Endometrial microvascular endothelial cells (primary cell): ENCODE results near the gene BORCS6. TPM values are rescaled to one million over a fixed set of nuclear protein-coding genes. Genes with fewer than 3 reads are reported as not detected.

Experiments
- in situ Hi-C: cut with HindIII; loops from 2 replicates; pipeline ENCODE4 v1.10.0; 2017; ENCODE audit warnings: low sequenced_read_pairs, low pct_unique_long_range_greater_than_20kb; ENCODE audit errors: inconsistent ontology term
- total RNA-seq: library from RNA; depleted of rRNA; stranded (reverse); fragments of >200 nt; gene quantifications from one replicate; pipeline ENCODE4 v1.2.3, GENCODE V29; 2015; ENCODE audit errors: inconsistent ontology term

Gene BORCS6
- total RNA-seq, 1 donor from 2014 or later = 13.3 TPM

DNA sequence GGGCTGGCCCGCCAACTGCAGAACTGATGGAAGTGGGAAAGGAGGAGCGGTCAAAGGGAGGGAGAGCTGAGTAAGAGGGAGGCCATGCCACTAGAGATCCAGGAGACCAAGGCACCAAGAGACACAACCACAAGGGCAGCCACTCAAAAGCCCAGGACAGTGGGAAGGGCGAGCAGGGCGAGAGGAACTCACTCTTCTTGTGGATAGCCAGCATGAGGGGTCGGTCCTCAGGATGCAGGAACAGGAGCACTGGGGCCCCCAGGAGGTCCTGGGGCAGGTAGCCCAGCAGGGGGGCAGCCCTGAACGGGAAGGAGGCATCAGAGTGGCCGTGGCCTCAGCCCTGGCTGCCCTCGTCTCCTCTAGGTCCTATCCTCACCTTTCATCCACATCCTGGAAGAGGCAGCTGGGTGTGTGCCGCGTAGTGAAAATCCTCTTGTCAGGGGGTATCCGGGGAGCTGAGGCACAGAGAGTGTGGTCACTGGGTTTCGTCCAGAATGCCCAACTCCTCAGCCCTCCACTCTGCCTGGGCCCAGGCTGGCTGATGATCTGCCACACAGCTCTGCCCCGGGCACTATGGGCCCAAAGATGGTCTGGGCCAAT is 42.1 kb downstream of the BORCS6 start:
- in situ Hi-C loops = no loop called here

DNA sequence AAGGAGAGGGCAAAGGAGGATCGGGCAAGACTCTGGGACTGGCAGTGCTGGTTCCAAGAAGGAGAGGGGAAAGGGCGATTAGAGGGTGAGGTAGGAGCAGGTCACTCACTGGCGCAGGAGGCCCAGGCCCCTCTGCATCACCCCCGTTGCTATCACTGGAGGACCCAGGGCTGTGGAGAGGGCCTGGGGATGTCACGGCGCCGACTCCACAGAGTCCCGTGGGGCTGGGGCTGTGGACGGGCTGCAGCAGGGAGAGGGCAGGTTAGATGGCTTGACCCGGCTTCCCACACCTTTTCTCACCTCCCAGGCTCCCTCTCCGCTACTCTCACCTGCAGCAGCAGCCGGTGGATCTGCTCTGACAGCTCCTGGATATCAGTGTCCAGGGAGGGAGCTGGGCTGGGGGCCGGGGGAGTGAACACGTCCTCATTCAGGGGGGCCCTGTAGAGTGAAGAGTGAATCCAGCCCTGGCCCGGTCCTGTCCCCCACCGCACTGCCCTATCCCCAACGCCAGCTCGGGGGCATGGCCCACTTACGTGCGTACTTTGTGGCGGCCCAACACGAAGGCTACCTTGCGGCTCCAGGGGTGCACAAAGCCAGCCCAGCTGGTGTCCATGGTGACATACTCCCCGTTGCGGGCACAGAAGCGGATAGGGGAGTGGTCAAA is 42.7 kb downstream of the BORCS6 start:
- in situ Hi-C loops = no loop called here

DNA sequence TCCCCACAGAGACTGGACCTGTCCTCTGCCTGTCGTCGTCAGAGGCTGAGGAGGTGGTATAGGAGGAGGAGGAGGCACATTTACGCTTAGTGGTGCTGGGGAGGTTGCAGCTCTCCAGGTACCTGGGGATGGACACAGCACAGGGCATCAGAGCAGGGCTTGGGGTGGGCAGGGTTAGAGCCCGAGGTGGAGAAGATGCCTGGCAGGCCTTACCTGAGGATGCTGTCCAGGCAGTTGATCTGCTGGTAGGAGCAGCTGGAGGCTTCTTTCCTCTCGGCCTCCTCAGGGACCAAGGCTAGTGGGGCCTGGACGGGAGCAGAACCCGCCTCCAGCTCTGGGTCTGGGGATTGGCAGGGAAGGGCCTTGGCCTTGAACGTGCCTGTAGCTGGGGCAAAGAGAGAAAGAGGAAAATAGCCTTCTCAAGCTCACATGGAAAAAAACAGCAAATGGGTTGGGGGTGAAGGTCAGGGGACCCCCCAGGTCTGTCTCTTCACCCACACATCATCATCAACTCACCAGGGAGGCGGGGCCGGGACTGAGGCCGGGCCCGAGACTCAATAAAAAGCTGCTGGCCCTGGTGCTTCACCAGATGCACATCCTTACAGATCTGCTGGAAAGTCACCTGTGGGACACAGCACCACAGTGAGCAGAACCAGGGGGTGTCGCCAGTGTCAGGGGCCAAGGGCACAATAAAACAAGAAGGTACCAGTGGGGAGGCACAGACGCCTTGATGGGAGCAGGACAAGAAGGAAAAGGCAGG is 43.4 kb downstream of the BORCS6 start:
- in situ Hi-C loops = no loop called here

DNA sequence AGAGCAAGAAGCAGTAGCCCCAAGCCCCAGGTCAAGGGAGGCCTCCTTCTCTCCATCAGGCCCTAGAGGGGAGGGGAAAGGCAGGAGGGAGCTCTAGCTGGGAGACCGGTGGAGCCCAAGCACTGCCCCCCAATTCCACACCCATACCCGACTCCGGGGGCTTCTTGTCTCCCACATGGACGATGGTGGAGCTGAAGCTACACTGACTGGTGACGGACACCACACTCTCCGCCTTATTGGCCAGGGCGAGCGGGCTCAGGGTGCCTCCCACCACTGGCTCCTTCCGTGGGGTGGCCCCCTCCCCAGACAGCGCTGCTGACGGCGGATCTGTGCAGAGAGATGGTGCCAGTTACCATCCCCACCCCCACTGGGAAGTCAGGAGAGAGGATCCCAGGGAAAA is 44.2 kb downstream of the BORCS6 start:
- in situ Hi-C loops = no loop called here

DNA sequence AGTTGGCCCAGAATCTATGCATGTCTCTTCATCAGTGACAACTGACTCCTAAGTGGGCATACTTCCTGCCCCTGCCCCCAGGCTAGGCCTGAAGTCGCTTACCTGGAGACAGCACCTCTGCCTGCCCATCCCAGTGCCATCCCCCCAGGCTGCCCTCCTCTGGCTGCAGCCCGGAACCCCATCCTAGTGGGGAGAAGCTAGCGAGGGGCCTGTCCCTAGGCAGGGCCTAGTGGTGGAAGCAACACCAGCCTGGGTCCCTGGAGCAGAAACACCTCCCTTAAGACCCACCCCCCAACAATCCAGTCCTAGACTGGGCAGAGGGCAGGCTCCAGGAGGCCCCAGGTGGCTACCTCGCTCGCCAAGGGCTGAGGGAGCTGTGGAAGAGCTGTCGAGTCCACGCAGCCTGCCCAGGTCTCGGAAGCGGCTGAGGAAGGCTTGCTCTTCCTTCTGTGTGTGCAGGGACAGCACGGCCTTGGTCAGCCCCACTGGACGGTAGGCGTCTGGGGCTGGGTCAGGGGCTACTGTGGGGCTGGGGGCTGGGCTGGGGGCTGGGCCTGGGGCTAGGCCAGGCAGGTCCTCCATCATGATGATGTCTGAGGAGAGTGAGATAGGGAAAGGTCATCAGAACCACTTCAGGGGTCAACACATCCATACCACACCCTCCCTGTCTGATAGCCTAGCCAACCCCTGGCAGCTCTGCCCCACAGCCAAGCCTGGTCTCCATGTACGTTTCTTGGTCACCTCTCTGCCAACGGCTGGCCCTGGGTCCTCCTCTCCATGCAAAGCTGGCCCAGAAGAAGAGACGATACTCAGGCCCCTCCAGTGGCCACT is 45.4 kb downstream of the BORCS6 start:
- in situ Hi-C loops = no loop called here

DNA sequence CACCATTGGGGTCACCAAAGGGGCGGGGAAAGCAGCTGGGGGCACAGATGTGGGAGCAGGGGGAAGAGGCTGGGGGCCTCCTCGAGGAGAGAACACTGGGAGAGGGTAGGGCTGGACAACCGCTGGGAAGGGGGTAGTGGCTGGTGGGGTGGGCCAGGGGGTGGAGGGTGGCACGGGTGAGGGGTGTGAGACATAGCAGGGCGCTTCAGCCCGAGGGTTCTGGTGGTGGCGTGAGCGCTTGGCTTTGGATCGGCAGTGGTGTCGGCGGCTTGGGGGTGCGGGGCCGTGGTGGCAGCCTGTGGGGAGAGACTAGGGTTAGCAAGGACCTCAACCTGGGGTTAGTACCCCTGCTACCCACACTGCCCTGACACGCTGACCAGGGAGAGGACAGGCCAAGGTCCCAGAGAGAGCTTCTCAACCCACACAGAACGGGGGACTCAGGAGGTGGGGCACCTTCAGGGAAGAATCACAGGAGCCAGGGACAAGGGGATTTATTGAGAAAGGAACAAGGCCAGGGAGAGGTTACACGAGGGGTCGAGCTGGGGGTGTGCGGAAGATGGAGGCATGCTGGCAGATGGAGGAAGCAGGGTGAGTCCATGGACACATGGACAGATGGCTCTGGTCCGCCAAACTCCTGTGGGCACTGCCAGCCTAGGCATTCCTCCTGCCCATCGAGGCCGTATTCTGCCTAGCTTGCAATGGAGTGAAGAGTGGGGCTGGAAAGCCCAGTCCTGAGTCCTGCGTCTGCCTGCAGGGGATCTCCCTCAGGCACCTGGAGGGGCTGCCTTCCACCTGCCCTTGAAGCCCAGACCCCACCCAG is 46.2 kb downstream of the BORCS6 start:
- in situ Hi-C loops = no loop called here

DNA sequence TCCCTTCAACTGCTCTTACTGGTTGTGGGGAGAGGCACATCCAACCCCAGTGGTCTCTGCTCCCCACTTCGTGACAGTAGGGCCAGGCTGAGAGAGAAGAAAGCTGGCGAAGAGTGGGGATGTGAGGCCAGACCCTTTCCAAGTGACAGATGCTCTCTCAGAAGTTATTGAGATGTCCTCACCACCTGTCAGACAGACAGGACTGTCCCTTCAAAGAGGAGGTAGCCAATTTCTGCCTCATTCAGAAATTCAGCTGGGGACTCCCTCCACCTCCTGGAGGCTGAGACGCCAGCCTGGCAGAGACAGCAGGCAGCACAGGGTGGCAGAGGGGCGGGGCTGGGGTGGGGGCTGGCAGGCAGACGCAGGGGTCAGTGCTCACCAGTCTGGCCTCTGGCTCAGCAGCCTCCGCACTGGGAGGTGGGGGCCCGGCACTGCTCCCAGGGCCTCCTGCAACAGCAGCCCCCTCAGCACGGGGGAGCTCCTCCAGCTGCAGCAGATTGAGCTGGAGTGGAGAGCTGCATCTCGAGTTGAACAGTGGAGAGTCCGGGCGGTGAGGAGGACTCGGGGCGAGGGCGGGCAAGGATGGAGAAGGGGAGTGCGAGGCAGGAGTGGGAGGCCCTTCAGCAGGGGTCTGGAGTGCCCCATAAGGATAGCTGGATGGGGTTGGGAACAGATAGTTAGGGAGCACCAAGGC is 46.9 kb downstream of the BORCS6 start:
- in situ Hi-C loops = no loop called here

DNA sequence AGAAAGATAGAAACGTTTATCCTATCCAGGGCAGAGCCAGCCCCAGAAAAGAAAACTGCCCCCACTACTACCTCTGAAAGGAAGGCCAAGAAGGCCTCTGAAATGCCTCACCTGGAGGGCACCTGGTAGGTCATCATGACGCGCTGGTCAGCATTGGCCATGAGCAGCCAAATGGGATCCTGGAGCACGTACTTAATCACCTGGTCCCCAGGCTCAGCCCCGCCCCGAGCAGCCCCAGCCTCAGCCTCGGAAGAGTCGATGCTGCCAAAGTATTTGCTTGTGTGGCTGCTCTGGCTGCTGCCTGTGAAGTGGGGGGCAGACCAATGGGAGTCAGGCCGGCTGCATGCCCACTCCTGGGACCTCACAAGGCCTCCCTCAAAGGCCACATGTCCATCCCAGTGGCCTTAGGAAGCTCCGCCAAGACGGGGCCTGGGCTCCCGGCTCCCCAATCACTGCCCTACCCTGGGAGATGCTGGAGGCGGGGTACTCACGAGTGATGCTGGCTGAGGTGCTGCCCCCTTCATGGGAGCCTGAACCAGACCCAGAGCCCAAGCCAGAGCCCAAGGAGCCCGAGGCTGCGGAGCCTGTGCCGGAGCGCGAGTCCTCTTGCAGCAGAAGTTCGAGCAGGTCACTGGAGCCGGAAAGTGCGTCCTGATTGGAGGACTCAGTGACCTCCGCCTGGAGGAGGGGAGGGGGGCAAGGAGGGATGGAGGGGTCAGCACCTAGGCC is 47.7 kb downstream of the BORCS6 start:
- in situ Hi-C loops = no loop called here

DNA sequence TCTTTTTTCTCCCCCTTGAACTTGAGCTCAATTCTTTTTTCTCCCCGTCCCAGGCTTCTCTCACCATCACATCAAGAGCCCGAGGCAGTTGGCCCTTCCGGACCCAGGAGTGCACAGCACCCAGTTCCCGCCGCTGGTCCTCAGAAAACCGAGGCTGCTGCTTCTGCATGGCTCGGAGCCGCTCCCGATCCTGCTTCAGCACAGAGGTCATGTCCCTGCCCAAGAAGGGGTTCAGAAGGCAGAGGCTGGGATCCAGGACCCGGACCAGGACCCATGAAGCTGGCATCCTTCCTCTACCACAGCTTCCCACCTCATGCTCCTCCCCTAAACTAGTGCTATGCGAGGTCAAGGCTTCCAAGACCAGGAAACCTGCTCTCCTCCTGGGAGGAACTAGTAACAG is 48.2 kb downstream of the BORCS6 start:
- in situ Hi-C loops = no loop called here

DNA sequence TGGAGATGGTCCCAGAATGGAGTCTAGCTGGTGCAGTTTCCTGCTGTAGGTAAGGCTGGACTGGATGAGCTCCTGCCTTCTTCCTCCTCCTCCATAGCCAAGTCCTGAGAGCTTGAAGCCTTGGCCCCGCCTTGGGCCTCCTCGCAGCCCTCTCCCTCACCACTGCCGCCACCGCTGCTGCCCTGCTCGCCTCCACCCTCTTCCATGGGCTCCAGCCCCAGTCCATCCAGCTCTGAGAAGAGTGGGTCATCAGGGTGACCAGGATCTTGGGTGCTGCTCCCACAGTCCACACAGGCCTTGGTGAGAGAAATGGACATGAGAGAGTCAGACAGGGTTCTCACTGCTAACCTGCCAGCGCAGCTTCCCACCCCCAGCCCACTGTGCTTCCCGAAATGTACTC is 48.9 kb downstream of the BORCS6 start:
- in situ Hi-C loops = no loop called here

DNA sequence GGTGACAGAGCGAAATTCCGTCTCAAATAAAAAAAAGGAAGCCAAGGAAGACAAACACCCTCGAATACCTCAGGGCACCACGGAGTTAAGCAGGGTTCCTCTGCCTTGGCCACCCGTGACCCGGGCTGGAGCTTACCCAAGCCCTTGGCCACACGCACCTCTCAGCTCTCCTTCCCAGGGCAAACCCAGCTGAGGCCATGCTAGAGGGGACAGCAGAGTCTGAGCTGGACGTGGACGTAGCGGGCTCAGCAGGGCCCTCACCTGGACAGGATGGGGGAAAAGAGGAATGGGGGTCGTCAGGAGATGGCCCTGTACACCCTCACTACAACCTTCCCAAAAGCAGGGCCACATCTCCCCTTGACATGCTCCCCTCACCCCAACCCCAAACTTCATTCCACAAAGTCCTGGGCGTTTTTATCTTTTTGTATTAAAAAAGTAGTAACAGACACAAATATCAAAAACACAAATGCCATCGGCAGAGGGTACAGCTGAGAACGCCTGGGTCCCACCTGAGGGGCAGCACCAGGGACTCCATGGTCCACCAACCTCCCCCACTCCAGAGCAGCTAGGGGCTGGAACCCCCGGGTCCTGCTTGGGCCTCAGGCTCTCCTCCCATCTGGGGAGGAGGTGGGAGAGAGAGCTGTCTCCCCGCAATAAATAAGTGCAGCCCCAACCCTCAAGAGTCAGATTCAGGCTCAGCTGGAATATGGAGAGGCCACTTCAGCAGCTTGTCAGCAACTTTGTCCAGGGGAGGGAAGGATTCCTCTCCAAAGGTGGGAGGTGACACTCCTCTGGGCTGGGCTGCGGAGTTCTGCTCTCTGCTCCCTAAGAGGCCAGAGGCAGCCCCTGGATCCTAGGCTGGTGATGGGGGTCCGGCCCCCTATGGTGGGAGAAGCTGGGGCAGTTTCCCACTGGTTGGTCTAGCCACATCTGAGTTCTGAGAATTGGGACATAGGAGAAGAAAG is 49.6 kb downstream of the BORCS6 start:
- in situ Hi-C loops = no loop called here

DNA sequence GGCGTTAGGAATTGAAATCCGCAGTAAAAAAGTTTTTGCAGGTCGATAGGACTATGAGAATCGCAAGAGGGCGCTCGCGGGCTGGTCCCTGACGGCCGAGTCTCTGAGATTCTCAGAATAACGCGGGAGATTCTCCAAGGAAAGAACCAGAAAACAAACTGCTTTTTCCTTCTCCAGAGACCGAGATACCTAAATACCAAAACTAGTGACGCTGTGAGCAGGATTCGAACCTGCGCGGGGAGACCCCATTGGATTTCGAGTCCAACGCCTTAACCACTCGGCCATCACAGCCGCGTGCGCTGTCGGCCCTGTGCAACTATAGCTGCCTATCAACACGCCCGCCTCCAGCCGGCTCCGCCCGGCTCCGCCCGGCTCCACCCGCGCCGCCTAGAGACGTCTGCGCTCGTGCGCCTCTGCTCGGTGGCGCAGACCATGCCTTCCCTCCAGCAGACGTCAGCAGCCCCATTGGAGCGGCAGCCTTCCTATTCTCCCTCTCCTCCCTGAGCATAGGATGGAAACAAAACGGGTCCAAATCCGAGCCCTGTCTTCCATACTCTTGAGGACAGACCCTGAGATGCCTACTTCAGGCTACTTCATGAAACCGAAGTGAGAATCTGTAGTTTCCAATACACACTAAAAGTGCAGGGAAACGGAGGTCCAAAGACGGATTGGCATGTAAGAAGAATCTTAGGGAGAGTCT is 51.2 kb downstream of the BORCS6 start:
- in situ Hi-C loops = no loop called here

DNA sequence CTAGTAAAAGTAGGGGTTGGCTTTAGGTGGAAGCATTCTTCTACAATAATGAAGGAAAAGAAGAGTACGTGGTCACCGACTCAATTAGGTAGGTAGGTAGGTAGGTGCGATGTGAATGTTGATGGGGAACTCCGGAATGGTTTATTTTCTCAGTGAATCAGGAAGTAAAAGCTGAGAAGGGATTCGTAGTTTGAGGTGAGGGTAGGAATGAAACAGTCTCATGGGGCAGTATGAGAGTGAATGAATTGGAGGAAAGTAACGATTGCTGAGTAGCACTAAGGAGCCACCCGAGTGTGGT is 51.7 kb downstream of the BORCS6 start:
- in situ Hi-C loops = no loop called here
